ENCODE measurements around the gene PDHA1. TPM values are rescaled to one million over a fixed set of nuclear protein-coding genes. Genes with fewer than 3 reads are reported as not detected.
A peak's percentile ranks its signal among the peaks of the same experiment; 100 is the strongest.

PDHA1 gene
- total RNA-seq, 2 experiments from 2014 or later: 114 to 127 TPM

DNA sequence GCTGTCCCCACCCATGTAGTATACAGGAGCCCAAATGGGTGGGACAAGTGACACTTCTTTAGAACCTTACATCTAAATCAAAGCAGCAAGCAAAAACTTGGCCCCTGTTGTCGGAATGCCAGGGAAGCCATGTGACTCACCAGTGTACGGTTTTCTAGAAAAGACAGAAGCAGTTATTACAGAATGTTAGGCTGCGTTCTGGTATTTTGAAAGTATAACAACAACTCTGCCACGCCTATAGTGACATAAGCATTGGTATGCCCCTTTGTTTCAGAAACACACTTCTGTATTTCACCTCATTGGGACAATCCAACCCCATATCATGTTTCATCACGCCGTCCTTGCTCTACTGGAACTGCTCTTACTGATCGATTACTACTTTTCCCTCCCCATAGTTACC lies 14.8 kb downstream of the PDHA1 start:
- Mint-ChIP-seq H3K4me3 (no peak overlapping the region), H3K27ac (no peak overlapping the region), H3K4me1 (no peaks in the 10 kb centered on the region), H3K9me3 (no peaks in the 10 kb centered on the region), H3K27me3 (no peaks in the 10 kb centered on the region), H3K36me3 (ENCODE audit: low read depth) (peaks cover 28% of the 10 kb centered on the region)
- DNase-seq: no peak
- ChIA-PET CTCF (no interaction called here), POLR2A (no interaction called here)

DNA sequence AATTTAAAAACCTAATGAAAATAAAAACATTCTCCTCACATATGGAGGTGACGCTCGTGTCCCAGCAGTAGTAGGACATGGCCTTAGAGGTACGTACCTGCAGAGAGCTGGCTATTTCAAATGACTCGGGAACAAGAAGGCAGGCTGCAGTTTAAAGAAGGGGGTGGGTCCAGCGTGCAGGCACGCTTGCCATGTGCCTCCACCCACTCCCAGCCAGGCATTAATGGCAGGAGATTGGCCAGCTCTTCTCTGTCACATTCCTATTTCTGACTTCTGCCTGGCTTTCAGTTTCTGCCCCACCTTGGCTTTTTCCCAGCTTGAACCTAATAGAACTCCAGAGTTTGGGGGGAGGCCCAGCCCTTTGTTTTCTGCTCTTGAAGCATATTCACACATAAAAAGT lies 17.2 kb downstream of the PDHA1 start:
- ChIA-PET CTCF (no interaction called here), POLR2A (interaction anchor here (0.6 kb wide), 1 partner anchor 709 kb away, joined by 4 read pairs; no protein-coding TSS in a partner anchor)
- Mint-ChIP-seq H3K36me3 (ENCODE audit: low read depth) (peaks cover 26% of the 10 kb centered on the region), H3K27me3 (no peaks in the 10 kb centered on the region), H3K4me3 (no peak overlapping the region), H3K4me1 (no peaks in the 10 kb centered on the region), H3K9me3 (no peaks in the 10 kb centered on the region), H3K27ac (no peak overlapping the region)
- no peak for DNase-seq

DNA sequence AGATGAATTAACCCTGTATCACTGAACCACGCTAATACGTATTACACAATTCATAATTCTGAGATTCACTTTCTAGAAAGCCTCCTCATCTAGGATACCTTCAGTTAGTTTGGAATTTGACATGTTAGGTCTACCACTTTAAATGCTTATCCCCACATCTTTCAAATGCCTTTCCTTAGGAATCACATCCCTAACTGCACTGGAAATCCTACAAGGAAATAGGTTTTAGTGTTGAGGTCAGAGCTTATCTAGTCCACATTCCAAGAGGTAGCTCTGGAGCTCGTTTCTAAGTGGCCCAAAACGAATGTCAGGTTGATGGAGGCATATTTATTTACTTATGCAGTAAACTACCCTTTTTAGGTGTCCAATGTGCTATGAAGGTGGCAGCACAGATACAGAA lies 18.0 kb downstream of the PDHA1 start:
- ChIA-PET POLR2A (no interaction called here), CTCF (interaction anchor here (1.1 kb wide), 1 partner anchor 585 kb away, joined by 3 read pairs; no protein-coding TSS in a partner anchor)
- Mint-ChIP-seq H3K4me3 (no peak overlapping the region), H3K27me3 (no peaks in the 10 kb centered on the region), H3K27ac (no peak overlapping the region), H3K36me3 (ENCODE audit: low read depth) (peaks cover 27% of the 10 kb centered on the region), H3K9me3 (peaks cover 2% of the 10 kb centered on the region), H3K4me1 (no peaks in the 10 kb centered on the region)
- no peak for DNase-seq

GRCh38 chrX:19368576-19368975 lies 24.8 kb downstream of the PDHA1 start:
- Mint-ChIP-seq H3K4me1 (peaks cover 5% of the 10 kb centered on the region), H3K36me3 (ENCODE audit: low read depth) (peaks cover 15% of the 10 kb centered on the region), H3K27me3 (no peaks in the 10 kb centered on the region), H3K9me3 (peaks cover 2% of the 10 kb centered on the region), H3K27ac (no peak overlapping the region), H3K4me3 (no peak overlapping the region)
- ChIA-PET CTCF (interaction anchor here (1.3 kb wide), 1 partner anchor 35 kb away, joined by 3 read pairs; no protein-coding TSS in a partner anchor), POLR2A (no interaction called here)
- DNase-seq: no peak

DNA sequence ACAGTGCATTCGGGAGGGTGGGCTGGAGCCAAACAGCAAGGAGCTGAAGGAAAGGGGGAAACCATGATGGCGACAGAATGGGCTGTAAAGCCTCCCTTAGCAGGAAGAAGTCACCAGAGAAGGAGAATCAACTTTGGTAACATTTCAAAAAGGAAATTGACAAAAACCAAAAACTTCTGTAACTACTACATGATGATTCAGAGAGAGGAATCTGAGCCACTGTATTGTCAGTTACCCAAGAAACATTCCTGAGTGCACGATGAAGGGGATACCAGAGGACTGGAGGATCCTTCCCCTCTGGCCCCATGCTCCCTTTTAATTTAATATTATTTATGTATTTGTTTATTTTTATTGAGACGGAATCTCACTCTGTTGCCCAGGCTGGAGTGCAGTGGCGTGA lies 26.3 kb downstream of the PDHA1 start:
- H3K27me3 Mint-ChIP-seq: no peaks in the 10 kb centered on the region
- DNase-seq: no peak
- H3K4me1 Mint-ChIP-seq: peaks cover 5% of the 10 kb centered on the region
- peaks cover 2% of the 10 kb centered on the region for H3K9me3 Mint-ChIP-seq
- CTCF ChIA-PET: no interaction called here
- no peak overlapping the region for H3K4me3 Mint-ChIP-seq
- peaks cover 10% of the 10 kb centered on the region for H3K36me3 Mint-ChIP-seq (ENCODE audit: low read depth)
- POLR2A ChIA-PET: no interaction called here
- H3K27ac Mint-ChIP-seq: no peak overlapping the region

DNA sequence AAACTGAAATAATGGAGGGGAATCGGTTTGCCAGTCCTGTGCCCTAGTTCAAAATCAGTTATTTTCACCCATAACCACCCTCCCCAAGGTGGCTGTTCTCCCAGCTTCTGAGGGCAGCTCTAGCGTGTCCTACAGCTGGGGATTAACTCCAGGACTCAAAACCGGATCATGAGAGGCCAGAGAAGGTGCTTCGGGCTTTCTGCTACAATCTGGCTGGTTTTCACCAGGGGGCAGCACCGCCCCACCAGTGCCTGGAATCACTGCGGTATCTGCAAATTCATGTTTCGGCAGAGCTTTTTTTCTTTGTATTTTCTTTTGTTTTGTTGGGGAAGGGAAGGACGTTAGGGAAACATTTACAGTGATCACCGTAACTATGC lies 28.4 kb downstream of the PDHA1 start:
- Mint-ChIP-seq H3K4me3 (peak overlapping the region; percentile 42), H3K27me3 (no peaks in the 10 kb centered on the region), H3K4me1 (peaks cover 5% of the 10 kb centered on the region), H3K9me3 (no peaks in the 10 kb centered on the region), H3K27ac (no peak overlapping the region), H3K36me3 (ENCODE audit: low read depth) (no peaks in the 10 kb centered on the region)
- CTCF ChIA-PET: interaction anchor here (0.6 to 2.1 kb wide), 3 partner anchors 10 to 724 kb away, joined by 4 to 10 read pairs (median 5); no protein-coding TSS in a partner anchor
- DNase-seq: peak; percentile 57
- POLR2A ChIA-PET: interaction anchor here (0.6 kb wide), 1 partner anchor 178 kb away, joined by 4 read pairs; no protein-coding TSS in a partner anchor

GRCh38 chrX:19372547-19373331 lies 29.0 kb downstream of the PDHA1 start:
- Mint-ChIP-seq H3K4me1 (peaks cover 5% of the 10 kb centered on the region), H3K27ac (no peak overlapping the region), H3K4me3 (peak overlapping the region; percentile 42), H3K9me3 (no peaks in the 10 kb centered on the region), H3K27me3 (no peaks in the 10 kb centered on the region), H3K36me3 (ENCODE audit: low read depth) (no peaks in the 10 kb centered on the region)
- ChIA-PET POLR2A (interaction anchor here (0.6 kb wide), 1 partner anchor 177 kb away, joined by 4 read pairs; no protein-coding TSS in a partner anchor), CTCF (interaction anchor here (1.5 to 2.1 kb wide), 2 partner anchors 10 to 13 kb away, joined by 5 to 10 read pairs; no protein-coding TSS in a partner anchor)
- DNase-seq: no peak

DNA sequence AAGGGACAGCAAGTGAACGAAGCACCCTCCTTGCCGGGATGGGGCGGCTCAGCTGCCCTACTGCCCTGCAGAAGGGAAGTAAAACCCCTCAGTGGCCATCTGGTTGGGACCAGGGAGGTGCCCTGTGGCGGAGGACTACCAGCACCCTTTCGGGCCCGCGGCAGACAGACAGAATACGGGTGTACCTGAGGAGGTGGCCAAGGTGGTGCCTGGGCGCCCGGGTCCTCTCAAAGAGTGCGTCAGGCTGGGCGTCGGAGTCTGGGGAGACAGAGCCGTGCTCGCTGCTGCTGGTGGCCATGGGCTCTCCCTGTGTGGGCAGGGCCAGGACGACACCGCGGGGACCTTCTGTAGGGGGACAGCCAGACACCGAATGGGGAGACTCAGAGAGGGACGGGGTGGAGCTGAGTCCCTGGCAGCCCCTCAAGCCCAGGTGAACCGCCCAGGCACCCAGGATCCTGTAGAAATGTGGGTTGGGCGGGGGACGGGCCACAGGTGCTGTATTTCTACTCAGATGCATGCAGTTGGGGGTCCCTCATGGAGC lies 29.7 kb downstream of the PDHA1 start:
- Mint-ChIP-seq H3K36me3 (ENCODE audit: low read depth) (no peaks in the 10 kb centered on the region), H3K27ac (no peak overlapping the region), H3K27me3 (no peaks in the 10 kb centered on the region), H3K4me1 (peaks cover 5% of the 10 kb centered on the region), H3K4me3 (no peak overlapping the region), H3K9me3 (no peaks in the 10 kb centered on the region)
- no peak for DNase-seq
- ChIA-PET CTCF (interaction anchor here (2.1 kb wide), 1 partner anchor 9 kb away, joined by 10 read pairs; no protein-coding TSS in a partner anchor), POLR2A (no interaction called here)

GRCh38 chrX:19375546-19375945 lies 31.8 kb downstream of the PDHA1 start:
- Mint-ChIP-seq H3K27ac (no peak overlapping the region), H3K36me3 (ENCODE audit: low read depth) (no peaks in the 10 kb centered on the region), H3K27me3 (no peaks in the 10 kb centered on the region), H3K4me1 (peaks cover 5% of the 10 kb centered on the region), H3K4me3 (no peak overlapping the region), H3K9me3 (no peaks in the 10 kb centered on the region)
- ChIA-PET POLR2A (no interaction called here), CTCF (no interaction called here)
- DNase-seq: no peak

- H3K4me3 Mint-ChIP-seq: no peak overlapping the region
- no peak overlapping the region for H3K27ac Mint-ChIP-seq
- ChIA-PET CTCF (no interaction called here), POLR2A (no interaction called here)
- no peak for DNase-seq
- H3K27me3 Mint-ChIP-seq: no peaks in the 10 kb centered on the region
- peaks cover under 1% of the 10 kb centered on the region for H3K4me1 Mint-ChIP-seq
- H3K9me3 Mint-ChIP-seq: no peaks in the 10 kb centered on the region
- no peaks in the 10 kb centered on the region for H3K36me3 Mint-ChIP-seq (ENCODE audit: low read depth)
Measured at GRCh38 chrX:19377799-19378198, 34.1 kb downstream of the PDHA1 start.

DNA sequence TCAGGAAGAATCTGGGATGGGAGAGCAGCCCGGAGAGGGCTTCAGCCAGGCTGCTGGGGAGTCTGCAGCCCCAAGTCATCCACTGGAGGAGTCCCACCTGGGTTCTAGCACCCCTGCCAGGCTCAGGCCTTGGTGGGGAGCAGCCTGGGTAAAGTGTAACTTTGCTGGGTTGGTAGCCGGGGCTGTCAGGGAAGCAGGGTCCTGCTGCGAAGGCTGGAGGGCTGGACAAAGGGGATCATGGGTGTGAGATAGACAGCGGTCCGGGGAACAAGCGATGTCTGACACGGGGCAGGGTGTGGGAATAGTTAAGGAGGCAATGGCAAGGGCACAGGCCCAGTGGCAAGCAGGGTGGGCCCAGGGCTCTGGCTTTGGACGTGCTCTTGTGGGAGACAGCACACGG lies 37.6 kb downstream of the PDHA1 start:
- POLR2A ChIA-PET: no interaction called here
- no peaks in the 10 kb centered on the region for H3K9me3 Mint-ChIP-seq

GRCh38 chrX:19382555-19383145 lies 38.9 kb downstream of the PDHA1 start:
- Mint-ChIP-seq H3K27me3 (peaks cover 3% of the 10 kb centered on the region), H3K27ac (no peak overlapping the region), H3K36me3 (ENCODE audit: low read depth) (no peaks in the 10 kb centered on the region), H3K4me1 (no peaks in the 10 kb centered on the region), H3K4me3 (no peak overlapping the region), H3K9me3 (no peaks in the 10 kb centered on the region)
- DNase-seq: peak; percentile 65
- ChIA-PET CTCF (interaction anchor here (1.2 to 1.9 kb wide), 2 partner anchors 10 to 153 kb away, joined by 3 to 10 read pairs; no protein-coding TSS in a partner anchor), POLR2A (no interaction called here)

More for the DNA sequence above, 37.6 kb downstream of the PDHA1 start:
- no peak overlapping the region for H3K27ac Mint-ChIP-seq
- no peaks in the 10 kb centered on the region for H3K36me3 Mint-ChIP-seq (ENCODE audit: low read depth)
- H3K4me3 Mint-ChIP-seq: no peak overlapping the region
- no peaks in the 10 kb centered on the region for H3K4me1 Mint-ChIP-seq
- no peak for DNase-seq
- H3K27me3 Mint-ChIP-seq: peaks cover 3% of the 10 kb centered on the region
- CTCF ChIA-PET: interaction anchor here (0.6 to 1.9 kb wide), 4 partner anchors 8 to 398 kb away, joined by 3 to 10 read pairs (median 4); no protein-coding TSS in a partner anchor

DNA sequence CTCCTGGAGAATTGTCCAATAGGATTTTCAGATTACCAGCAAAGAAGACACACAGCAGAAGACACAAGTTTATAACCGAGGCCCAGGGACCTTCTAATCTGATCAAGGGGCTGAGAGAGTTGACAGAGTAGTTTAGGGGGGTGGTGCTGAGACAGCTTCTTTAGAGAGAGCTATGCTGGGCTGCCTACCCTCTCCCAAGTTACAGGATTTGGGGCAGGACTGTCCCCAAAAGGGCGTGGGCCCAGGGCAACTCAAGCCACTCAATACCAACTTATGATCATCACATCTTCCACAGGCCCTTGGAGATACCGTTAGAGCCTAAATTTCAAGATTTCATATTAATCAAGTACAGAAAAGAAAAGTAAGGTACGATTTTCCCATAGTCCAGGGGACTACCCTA lies 43.0 kb downstream of the PDHA1 start:
- no peak overlapping the region for H3K27ac Mint-ChIP-seq
- no peaks in the 10 kb centered on the region for H3K36me3 Mint-ChIP-seq (ENCODE audit: low read depth)
- no peaks in the 10 kb centered on the region for H3K4me1 Mint-ChIP-seq
- H3K4me3 Mint-ChIP-seq: no peak overlapping the region
- CTCF ChIA-PET: no interaction called here
- peaks cover 3% of the 10 kb centered on the region for H3K27me3 Mint-ChIP-seq
- H3K9me3 Mint-ChIP-seq: no peaks in the 10 kb centered on the region
- POLR2A ChIA-PET: no interaction called here
- DNase-seq: no peak

All from activated CD4-positive, alpha-beta T cell treated with anti-CD3 and anti-CD28 coated beads, Interleukin-2, amount 10 ng/mL, durations not matched to agents 7 days and 5 days (primary cell).